Gastrocnemius medialis (tissue), 4 donors: Measurements from ENCODE around the gene CAMK2D. TPM values are rescaled to one million over a fixed set of nuclear protein-coding genes. Genes with fewer than 3 reads are reported as not detected.

ENCODE experiments used
- ATAC-seq, 2 donors: fragments of 150-250 bp; one replicate each; pipeline ENCODE4 v1.9.1; 2016
- DNase-seq, 2 donors: peaks; one replicate each; pipeline ENCODE4 v3.0.0-alpha.2; 2019
- H3K27ac ChIP-seq, 4 donors: fragments of 200-600 bp; sonication (generic); 1 replicate in 1 of 4; 2 replicates in 3 of 4; pipeline ENCODE4 v1.5.1; 2016 to 2018; ENCODE audit warnings: mild to moderate bottlenecking in 2 of 4, moderate library complexity in 1 of 4
- H3K27me3 ChIP-seq, 3 donors: fragments of 200-600 bp; sonication (generic) in 2 of 3; 1 replicate in 1 of 3; 2 replicates in 2 of 3; pipeline versions ENCODE4 v1.5.1 to v1.6.0; 2016 to 2019; ENCODE audit warnings: mild to moderate bottlenecking in 1 of 3, moderate library complexity in 1 of 3
- H3K36me3 ChIP-seq, 2 donors: fragments of 200-600 bp; sonication (generic) in 1 of 2; one replicate each; pipeline ENCODE4 v1.5.1; 2017 to 2018
- H3K4me1 ChIP-seq, 2 donors: fragments of 200-600 bp; sonication (generic) in 1 of 2; one replicate each; pipeline ENCODE4 v1.5.1; 2016 to 2017; ENCODE audit warnings: mild to moderate bottlenecking in 2 of 2
- H3K4me3 ChIP-seq, 4 donors: fragments of 200-600 bp; sonication (generic) in 3 of 4; 1 replicate in 1 of 4; 2 replicates in 3 of 4; pipeline ENCODE4 v1.5.1; 2016 to 2019; ENCODE audit warnings: mild to moderate bottlenecking in 2 of 4
- H3K9me3 ChIP-seq, 3 donors: fragments of 200-600 bp; sonication (generic) in 2 of 3; 1 replicate in 1 of 3; 2 replicates in 2 of 3; pipeline ENCODE4 v1.5.1; 2016 to 2019
- CTCF ChIP-seq, 5 experiments: fragments of 450-650 bp in 3 of 5; fragments of 200-600 bp in 2 of 5; sonication (generic) in 2 of 5; IDR thresholded peaks in 4 of 5; conservative IDR thresholded peaks in 1 of 5; 1 replicate in 4 of 5; 2 replicates in 1 of 5; pipeline ENCODE4 v1.5.1; 2016 to 2019; ENCODE audit warnings: antibody characterized with exemption in 5 of 5, mild to moderate bottlenecking in 3 of 5, moderate library complexity in 3 of 5
- POLR2A ChIP-seq, 2 donors: fragments of 450-650 bp; IDR thresholded peaks; one replicate each; pipeline ENCODE4 v1.6.1; 2017; ENCODE audit warnings: antibody characterized with exemption in 2 of 2, mild to moderate bottlenecking in 2 of 2, moderate library complexity in 2 of 2
- in situ Hi-C, 4 donors: fragments of 200-750 bp; cut with MboI; loops; one replicate each; pipeline versions ENCODE4 v1.15.0 to v1.8.0; 2017; ENCODE audit warnings: low sequenced_read_pairs in 4 of 4
- intact Hi-C: fragments of 100-400 bp; cut with DNase I; formaldehyde crosslinking; loops from one replicate; pipeline ENCODE4 v1.15.1; 2023; ENCODE audit warnings: low total_unique reads
- total RNA-seq, 4 donors: library from RNA; depleted of rRNA; stranded (reverse); fragments of >200 nt; gene quantifications; one replicate each; pipeline versions ENCODE4 v1.1.0 to v1.2.3, GENCODE V29; 2016

Gene CAMK2D
- total RNA-seq, 4 donors from 2014 or later, result 73.2 to 149 (median 119) TPM

- TF ChIP-seq POLR2A (IDR thresholded peaks at IDR 0.05), result no peak
- TF ChIP-seq CTCF (IDR thresholded peaks at IDR 0.05 in 4 of 5, conservative IDR thresholded peaks at IDR 0.05 in 1 of 5), result no peak
- Histone ChIP-seq H3K9me3 (no peaks in the 10 kb centered on the region), H3K27me3 (no peaks in the 10 kb centered on the region), H3K36me3 (no peaks in the 10 kb centered on the region), H3K4me3 (no peak overlapping the region), H3K4me1 (peaks cover 64 to 67% of the 10 kb centered on the region in 2 donors), H3K27ac (peak overlapping the region; percentile 88 to 91 (median 89))
- in situ Hi-C loops, result no loop called here
- DNase-seq (no peak), ATAC-seq (no peak)
- intact Hi-C loops, result no loop called here
These were observed 174.4 kb downstream of the CAMK2D start for GRCh38 chr4:113587156-113587555.

DNA sequence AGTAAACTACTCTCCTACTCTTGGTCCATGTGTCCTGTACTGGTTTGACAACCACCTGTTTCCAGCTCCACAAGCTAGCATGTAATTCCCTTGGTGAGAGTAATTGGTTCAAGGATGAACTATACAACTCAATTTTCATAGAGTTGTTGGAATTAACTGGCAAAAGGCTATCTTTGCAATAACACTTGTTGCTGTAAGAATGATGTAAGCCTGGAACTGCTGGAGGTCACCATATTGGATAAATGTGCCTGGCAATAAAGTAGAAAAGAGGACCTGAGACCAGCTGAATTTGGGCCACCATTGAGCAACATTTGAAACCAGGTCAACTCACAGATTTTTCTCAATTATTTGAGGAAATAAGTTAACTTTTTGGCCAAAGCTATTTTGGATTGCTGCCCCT is 175.5 kb downstream of the CAMK2D start:
- DNase-seq (peak in 1 of 2 donors; percentile 39), ATAC-seq (peak; percentile 31 to 37)
- Histone ChIP-seq H3K27ac (peak overlapping the region; percentile 88 to 91 (median 89)), H3K9me3 (no peaks in the 10 kb centered on the region), H3K4me1 (peaks cover 57 to 64% of the 10 kb centered on the region in 2 donors), H3K4me3 (no peak overlapping the region), H3K36me3 (no peaks in the 10 kb centered on the region), H3K27me3 (no peaks in the 10 kb centered on the region)
- no peak for TF ChIP-seq CTCF (IDR thresholded peaks at IDR 0.05 in 4 of 5, conservative IDR thresholded peaks at IDR 0.05 in 1 of 5)
- TF ChIP-seq POLR2A (IDR thresholded peaks at IDR 0.05), result no peak
- intact Hi-C loops (no loop called here), in situ Hi-C loops (no loop called here)

- H3K27ac ChIP-seq, result peak overlapping the region; percentile 88 to 91 (median 89)
- ATAC-seq, result peak; percentile 89 to 93
- no peaks in the 10 kb centered on the region for H3K27me3 ChIP-seq
- no peaks in the 10 kb centered on the region for H3K9me3 ChIP-seq
- peak; percentile 58 to 66 for DNase-seq
- no peaks in the 10 kb centered on the region for H3K36me3 ChIP-seq
- H3K4me3 ChIP-seq, result peak overlapping the region in 2 of 4 donors; percentile 4 to 29
- peaks cover 60 to 67% of the 10 kb centered on the region in 2 donors for H3K4me1 ChIP-seq
- intact Hi-C loops, result loop anchor here (2.0 kb wide), 1 partner anchor 36 kb away; no protein-coding TSS in a partner anchor
- TF ChIP-seq POLR2A (IDR thresholded peaks at IDR 0.05), result no peak
- no peak for TF ChIP-seq CTCF (IDR thresholded peaks at IDR 0.05 in 4 of 5, conservative IDR thresholded peaks at IDR 0.05 in 1 of 5)
- in situ Hi-C loops, result no loop called here
These were observed 177.0 kb downstream of the CAMK2D start for GRCh38 chr4:113584407-113585150.

GRCh38 chr4:113582737-113583136 is 178.8 kb downstream of the CAMK2D start:
- Histone ChIP-seq H3K27ac (peak overlapping the region; percentile 88 to 91 (median 89)), H3K4me1 (peaks cover 58% of the 10 kb centered on the region in 2 donors), H3K4me3 (peak overlapping the region in 1 of 4 donors; percentile 30), H3K9me3 (no peaks in the 10 kb centered on the region), H3K36me3 (no peaks in the 10 kb centered on the region), H3K27me3 (no peaks in the 10 kb centered on the region)
- intact Hi-C loops (no loop called here), in situ Hi-C loops (no loop called here)
- TF ChIP-seq CTCF (IDR thresholded peaks at IDR 0.05 in 4 of 5, conservative IDR thresholded peaks at IDR 0.05 in 1 of 5), result no peak
- TF ChIP-seq POLR2A (IDR thresholded peaks at IDR 0.05), result no peak
- DNase-seq, result peak in 1 of 2 donors; percentile 39
- ATAC-seq, result peak in 1 of 2 donors; percentile 57
